Activated naive CD4-positive, alpha-beta T cell treated with anti-CD3 and anti-CD28 coated beads, Interleukin-2, amount 50 U/mL, for 72 hours (primary cell): ENCODE results near the gene CFAP410. TPM values are rescaled to one million over a fixed set of nuclear protein-coding genes. Genes with fewer than 3 reads are reported as not detected.
A peak's percentile ranks its signal among the peaks of the same experiment; 100 is the strongest.
"Not testable (repeated sequence)": the region's sequence is repeated elsewhere in the genome, so short reads cannot be mapped to it uniquely, and the experiment has no call there.

ENCODE experiments used
- ATAC-seq, 2 donors: fragments of 150-1000 bp; cut with Tn5 transposase; 2 replicates each; pipeline ENCODE4 v1.10.0; 2021; ENCODE audit warnings: mild to moderate bottlenecking in 2 of 2, moderate library complexity in 2 of 2
- DNase-seq, 2 donors: peaks; one replicate each; pipeline ENCODE4 v3.0.0; 2021 to 2022; ENCODE audit warnings: low spot score in 2 of 2
- H3K27ac Mint-ChIP-seq, 2 donors: one replicate each; pipeline ENCODE4 v1.8.0; 2022; ENCODE audit warnings: mild to moderate bottlenecking in 2 of 2, mixed read lengths in 2 of 2
- H3K36me3 Mint-ChIP-seq, 2 donors: one replicate each; pipeline ENCODE4 v1.8.0; 2022; ENCODE audit warnings: mixed read lengths in 2 of 2
- H3K9me3 Mint-ChIP-seq, 2 donors: one replicate each; pipeline ENCODE4 v1.8.0; 2022; ENCODE audit warnings: mixed read lengths in 2 of 2
- total RNA-seq, 2 donors: library from RNA; stranded (reverse); gene quantifications; one replicate each; pipeline ENCODE4 v1.2.3, GENCODE V29; 2022

The CFAP410 gene
- total RNA-seq, 2 donors from 2014 or later = 16.5 to 17.3 TPM

DNA sequence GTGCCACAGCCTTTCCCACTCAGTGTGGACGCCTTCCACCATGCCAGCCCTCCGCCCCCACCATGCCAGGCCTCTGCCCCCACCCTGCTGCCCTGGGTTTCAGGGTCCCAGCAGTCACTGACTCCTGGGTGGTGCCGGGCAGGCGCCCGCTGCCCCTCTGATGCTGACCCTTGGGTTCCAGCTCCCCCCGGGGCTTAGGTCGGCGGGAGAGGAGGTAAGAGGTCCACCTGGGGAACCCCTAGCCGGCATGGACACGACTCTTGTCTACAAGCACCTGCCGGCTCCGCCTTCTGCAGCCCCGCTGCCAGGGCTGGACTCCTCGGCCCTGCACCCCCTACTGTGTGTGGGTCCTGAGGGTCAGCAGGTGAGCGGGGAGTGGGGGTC, 46.4 kb downstream of the CFAP410 start:
- Mint-ChIP-seq H3K9me3 (no peaks in the 10 kb centered on the region), H3K27ac (no peak overlapping the region), H3K36me3 (no peaks in the 10 kb centered on the region)
- DNase-seq = no peak
- no peak for ATAC-seq

DNA sequence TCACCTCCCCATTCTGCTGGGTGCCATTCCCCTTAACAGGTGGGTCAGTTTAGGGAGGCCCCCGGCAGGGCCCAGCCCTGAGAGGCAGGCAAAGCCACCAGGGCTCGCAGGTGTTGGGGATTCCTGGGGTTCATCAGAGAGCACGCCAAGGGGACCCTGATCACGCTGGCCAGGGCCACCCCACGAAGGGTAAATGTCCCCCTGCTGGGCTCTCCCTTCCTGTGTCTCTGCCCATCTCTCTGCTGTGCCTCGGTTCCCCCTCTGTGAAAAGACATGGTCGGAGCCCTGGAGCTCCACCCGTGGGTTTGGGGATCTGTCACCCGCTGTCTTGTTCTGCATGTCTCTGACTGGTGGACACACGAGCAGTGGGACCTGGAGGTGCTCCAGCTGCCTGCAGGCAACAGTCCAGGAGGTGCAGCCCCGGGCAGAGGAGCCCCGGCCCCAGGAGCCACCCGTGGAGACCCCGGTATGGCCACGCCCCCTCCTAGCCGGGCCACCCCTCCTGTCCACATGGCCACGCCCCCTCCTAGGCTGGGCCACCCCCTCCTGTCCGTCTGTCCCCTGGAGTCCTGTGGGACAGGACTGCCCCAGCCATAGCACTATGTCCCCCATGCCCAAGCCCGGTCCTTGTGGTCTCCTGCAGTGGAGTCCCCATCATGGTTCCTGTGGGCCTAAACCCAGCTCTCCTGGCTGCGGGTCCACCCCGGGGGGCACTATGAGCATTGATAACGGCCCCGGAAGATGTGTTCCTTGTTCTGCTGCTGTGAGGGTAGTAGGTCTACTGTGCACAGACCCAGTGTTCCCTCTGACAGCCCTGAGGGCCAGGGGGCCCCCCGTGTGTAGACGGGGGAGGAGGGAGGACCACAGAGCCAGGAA, 47.0 kb downstream of the CFAP410 start:
- no peak for DNase-seq
- H3K27ac Mint-ChIP-seq = no peak overlapping the region
- H3K9me3 Mint-ChIP-seq = no peaks in the 10 kb centered on the region
- no peaks in the 10 kb centered on the region for H3K36me3 Mint-ChIP-seq
- ATAC-seq = no peak

DNA sequence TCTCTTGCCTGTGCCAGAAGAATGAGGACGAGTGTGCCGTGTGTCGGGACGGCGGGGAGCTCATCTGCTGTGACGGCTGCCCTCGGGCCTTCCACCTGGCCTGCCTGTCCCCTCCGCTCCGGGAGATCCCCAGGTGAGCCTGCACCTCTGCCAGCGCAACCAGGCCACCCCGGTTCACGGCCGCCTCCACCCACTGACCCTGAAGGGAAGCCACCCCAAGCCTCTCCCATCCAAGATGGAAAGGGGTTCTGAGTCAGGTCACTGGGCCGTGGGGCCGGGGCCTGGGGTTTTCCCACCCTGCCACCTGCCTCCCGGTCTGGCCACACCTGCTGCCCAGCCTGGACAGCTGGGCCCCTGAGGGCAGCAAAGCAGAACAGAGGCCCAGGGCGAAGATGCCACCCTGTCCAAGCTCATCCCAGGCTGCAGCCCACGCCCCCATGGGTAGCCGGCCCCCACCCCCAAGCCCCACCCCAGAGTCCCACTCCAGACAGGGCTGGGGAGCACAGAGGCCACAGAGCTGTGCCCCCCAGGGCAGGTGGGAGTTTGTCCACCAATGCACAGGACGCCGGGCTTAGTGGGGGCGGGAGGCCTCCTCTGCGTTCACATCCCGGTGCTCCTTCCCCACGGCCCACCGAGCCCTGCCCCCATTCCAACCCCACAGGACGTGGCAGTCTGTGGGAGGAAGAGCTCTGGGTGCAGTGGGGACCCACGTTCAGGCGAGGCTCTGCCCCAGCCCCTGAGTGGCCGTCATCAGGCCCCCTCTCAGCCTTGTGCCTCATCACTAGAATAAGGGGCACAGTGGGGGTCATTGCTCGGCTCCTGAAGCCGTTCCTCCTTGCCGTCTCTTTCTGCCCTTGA, 47.9 kb downstream of the CFAP410 start:
- Mint-ChIP-seq H3K9me3 (no peaks in the 10 kb centered on the region), H3K27ac (no peak overlapping the region), H3K36me3 (no peaks in the 10 kb centered on the region)
- ATAC-seq = no peak
- no peak for DNase-seq

GRCh38 chr21:44290327-44291077, 48.7 kb downstream of the CFAP410 start:
- ATAC-seq = no peak
- Mint-ChIP-seq H3K9me3 (no peaks in the 10 kb centered on the region), H3K36me3 (no peaks in the 10 kb centered on the region), H3K27ac (peak overlapping the region in 1 of 2 donors; percentile 44)
- DNase-seq = no peak

GRCh38 chr21:44289381-44290010, 49.7 kb downstream of the CFAP410 start:
- Mint-ChIP-seq H3K36me3 (no peaks in the 10 kb centered on the region), H3K27ac (no peak overlapping the region), H3K9me3 (no peaks in the 10 kb centered on the region)
- ATAC-seq (no peak), DNase-seq (no peak)

DNA sequence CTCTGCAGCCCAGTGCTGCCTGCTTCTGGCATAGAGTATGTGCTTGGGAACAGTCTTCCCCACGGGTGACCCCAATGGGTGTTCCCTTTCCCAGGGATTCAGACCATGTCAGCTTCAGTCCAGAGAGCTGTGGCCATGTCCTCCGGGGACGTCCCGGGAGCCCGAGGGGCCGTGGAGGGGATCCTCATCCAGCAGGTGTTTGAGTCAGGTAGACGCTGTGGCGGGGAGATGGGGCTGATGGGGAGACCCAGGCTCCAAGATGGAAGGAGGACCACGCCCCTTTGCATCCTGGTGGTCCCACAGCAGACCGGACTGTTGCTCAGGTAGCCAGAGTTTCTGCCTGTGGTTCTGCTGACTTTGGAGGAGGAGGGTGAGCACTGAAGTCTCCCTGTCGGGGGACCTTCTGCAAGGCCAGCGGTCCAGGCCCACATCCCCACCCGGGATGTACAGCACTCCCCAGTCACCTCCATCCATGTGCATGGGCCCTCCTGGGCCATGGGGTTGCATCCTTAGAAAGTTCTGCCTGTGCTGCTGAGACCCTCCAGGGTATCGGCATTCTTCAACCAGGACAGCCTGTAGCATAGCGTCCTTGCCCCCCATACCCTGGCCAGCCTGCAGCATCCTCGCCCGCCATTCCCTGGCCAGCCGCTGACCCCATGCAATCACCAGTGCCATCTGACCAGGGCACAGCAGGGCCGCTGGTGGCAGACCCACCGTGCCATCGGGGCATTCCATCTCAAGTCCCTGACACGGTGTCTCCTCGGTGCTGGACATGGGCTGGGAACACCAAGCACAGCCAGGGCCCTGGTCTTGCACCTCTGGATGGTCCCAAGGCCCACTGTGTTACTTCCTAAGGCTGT, 50.7 kb downstream of the CFAP410 start:
- H3K36me3 Mint-ChIP-seq = no peaks in the 10 kb centered on the region

GRCh38 chr21:44286716-44287632, 52.2 kb downstream of the CFAP410 start:
- Mint-ChIP-seq H3K27ac (no peak overlapping the region), H3K36me3 (no peaks in the 10 kb centered on the region), H3K9me3 (no peaks in the 10 kb centered on the region)
- ATAC-seq (no peak), DNase-seq (no peak)

More for the DNA sequence above, 50.7 kb downstream of the CFAP410 start:
- no peak for DNase-seq
- ATAC-seq = no peak
- Mint-ChIP-seq H3K27ac (no peak overlapping the region), H3K9me3 (no peaks in the 10 kb centered on the region)

DNA sequence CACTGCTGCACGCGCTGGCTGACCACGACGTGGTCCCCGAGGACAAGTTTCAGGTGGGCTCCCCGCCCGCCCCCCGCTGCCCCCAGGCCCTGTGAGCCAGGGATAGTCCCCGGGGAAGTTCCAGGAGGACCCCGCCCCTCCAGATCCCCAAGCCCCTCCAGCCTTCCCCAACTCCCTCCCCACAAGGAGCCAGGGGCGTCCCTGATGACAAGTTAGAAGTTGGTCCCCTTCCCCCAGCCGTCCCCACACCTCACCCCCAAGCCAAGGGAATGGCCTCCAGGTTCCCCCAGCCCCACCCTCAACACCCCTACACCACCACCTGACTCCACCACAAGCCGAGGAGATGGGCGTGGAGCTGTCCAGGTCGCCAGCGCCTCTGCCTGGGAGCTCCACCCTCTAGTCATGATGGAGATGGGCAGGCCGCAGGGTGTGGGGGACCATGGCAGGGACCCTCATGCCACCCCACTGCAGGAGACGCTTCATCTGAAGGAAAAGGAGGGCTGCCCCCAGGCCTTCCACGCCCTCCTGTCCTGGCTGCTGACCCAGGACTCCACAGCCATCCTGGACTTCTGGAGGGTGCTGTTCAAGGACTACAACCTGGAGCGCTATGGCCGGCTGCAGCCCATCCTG, 53.0 kb downstream of the CFAP410 start:
- Mint-ChIP-seq H3K36me3 (no peaks in the 10 kb centered on the region), H3K27ac (no peak overlapping the region), H3K9me3 (no peaks in the 10 kb centered on the region)
- ATAC-seq = no peak
- no peak for DNase-seq

GRCh38 chr21:44285138-44285992, 53.8 kb downstream of the CFAP410 start, which contains the start of gene AIRE:
Gene AIRE, plus strand, starts transcription at chr21:44285876. Its CDS starts 131 bp downstream, at chr21:44286007.
- DNase-seq (no peak), ATAC-seq (no peak)
- Mint-ChIP-seq H3K27ac (no peak within 1 kb of the TSS), H3K36me3 (no peaks in the 10 kb centered on the region), H3K9me3 (no peaks in the 10 kb centered on the region)

DNA sequence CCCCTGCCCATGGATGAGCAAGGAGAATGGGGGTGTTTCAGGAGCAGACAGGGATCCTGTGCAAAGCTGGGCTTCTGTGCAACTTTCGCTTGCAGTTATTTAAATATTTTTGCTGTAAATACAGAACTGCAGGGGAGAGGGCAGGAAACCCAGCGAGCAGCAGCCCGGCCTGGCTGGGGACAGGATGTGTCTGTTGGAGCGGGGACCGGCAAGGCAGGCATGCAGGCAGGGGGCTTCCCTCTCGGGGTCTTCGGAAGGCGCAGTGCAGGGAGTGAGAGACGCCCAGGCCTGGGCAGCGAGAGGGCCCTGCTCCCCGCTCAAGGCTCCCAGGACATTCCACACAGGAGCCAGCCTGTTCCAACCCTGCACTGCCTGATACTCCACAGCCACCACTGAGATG, 55.2 kb downstream of the CFAP410 start:
- no peaks in the 10 kb centered on the region for H3K36me3 Mint-ChIP-seq
- DNase-seq (no peak), ATAC-seq (no peak)
- no peaks in the 10 kb centered on the region for H3K9me3 Mint-ChIP-seq
- no peak overlapping the region for H3K27ac Mint-ChIP-seq

DNA sequence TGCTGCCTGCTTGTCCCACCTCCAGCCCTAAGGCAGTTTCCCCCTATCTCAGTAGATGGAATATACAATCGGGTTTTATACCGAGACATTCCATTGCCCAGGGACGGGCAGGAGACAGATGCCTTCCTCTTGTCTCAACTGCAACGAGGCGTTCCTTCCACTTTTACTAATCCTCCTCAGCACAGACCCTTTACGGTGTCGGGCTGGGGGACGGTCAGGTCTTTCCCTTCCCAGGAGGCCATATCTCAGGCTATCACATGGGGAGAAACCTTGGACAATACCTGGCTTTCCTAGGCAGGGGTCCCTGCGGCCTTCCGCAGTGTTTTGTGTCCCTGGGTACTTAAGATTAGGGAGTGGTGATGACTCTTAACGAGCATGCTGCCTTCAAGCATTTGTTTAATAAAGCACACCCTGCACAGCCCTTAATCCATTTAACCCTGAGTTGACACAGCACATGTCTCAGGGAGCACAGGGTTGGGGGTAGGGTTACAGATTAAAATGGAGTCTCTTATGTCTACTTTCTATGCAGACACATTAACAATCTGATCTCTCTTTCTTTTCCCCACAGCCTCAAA, 55.9 kb downstream of the CFAP410 start:
- H3K27ac Mint-ChIP-seq, H3K9me3 Mint-ChIP-seq, H3K36me3 Mint-ChIP-seq, DNase-seq, ATAC-seq: not testable (repeated sequence)

GRCh38 chr21:44282370-44282769, 56.8 kb downstream of the CFAP410 start:
- no peak overlapping the region for H3K27ac Mint-ChIP-seq
- ATAC-seq (no peak), DNase-seq (no peak)
- H3K36me3 Mint-ChIP-seq = no peaks in the 10 kb centered on the region
- H3K9me3 Mint-ChIP-seq = no peaks in the 10 kb centered on the region

DNA sequence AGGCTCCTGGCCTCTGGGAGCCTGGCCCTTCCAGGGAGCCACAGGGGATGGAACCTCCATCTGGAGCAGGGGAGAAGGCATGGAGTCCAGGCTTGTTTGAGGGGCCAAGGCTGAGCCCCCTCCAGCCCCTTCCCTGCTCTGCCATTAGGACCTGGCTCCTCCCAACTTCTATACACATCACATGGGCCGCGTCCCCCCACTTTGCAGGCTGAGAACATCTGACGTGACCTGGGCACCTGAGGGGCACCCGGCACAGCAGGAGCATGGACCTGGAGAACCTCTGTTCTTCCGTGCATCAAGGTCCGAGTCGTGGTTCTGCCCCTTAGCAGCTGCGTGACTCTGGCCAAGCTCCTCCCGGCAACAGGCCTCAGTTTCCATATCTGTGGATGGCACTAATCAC, 57.4 kb downstream of the CFAP410 start:
- DNase-seq (no peak), ATAC-seq (no peak)
- Mint-ChIP-seq H3K27ac (no peak overlapping the region), H3K36me3 (no peaks in the 10 kb centered on the region), H3K9me3 (no peaks in the 10 kb centered on the region)
